ENCODE results near the gene PELO. TPM values are rescaled to one million over a fixed set of nuclear protein-coding genes. Genes with fewer than 3 reads are reported as not detected.

Gene PELO
- 16.0 to 18.1 TPM (median 17.0 TPM) in 5 replicates for total RNA-seq (2022; extraction: Qiagen RNA extraction)

GRCh38 chr5:52787600-52788504, at the start of gene PELO, which contains the start of gene ITGA1:
TSS of gene PELO (plus strand) at chr5:52787916. CDS start at chr5:52800395, 12,479 bp downstream.
TSS of gene ITGA1 (plus strand) at chr5:52787916. CDS start at chr5:52788354, 438 bp downstream.

Other genes with a start within 250 kb of the PELO start
- gene ITGA1, start within 50 bp of the PELO start, total RNA-seq (2022; extraction: Qiagen RNA extraction) = 0.69 to 2.0 TPM (median 1.00 TPM) in 5 replicates
- gene ITGA2, start 201.4 kb downstream of the PELO start, total RNA-seq (2022; extraction: Qiagen RNA extraction) = 8.6 to 11.6 TPM (median 9.6 TPM) in 5 replicates